ENCODE measurements around the gene SMIM31. TPM values are rescaled to one million over a fixed set of nuclear protein-coding genes. Genes with fewer than 3 reads are reported as not detected.

SMIM31 gene
- 0.16 to 0.25 TPM (median 0.22 TPM) in 3 of 5 replicates, not detected in the others for total RNA-seq (2022; extraction: Qiagen RNA extraction)

GRCh38 chr4:164753873-164754488 is at the start of gene SMIM31:
TSS of gene SMIM31 (plus strand) at chr4:164754131. CDS start at chr4:164770444, 16,313 bp downstream.

Other genes starting within 250 kb of the SMIM31 start
- gene APELA, start 123.0 kb downstream of the SMIM31 start, total RNA-seq (2022; extraction: Qiagen RNA extraction) = not detected in 5 replicates
- not detected in 5 replicates for gene TRIM61, start 223.5 kb downstream of the SMIM31 start, total RNA-seq (2022; extraction: Qiagen RNA extraction)

Data from A549 treated with Hydrocortisone at 1 μM for 4 hours (cell line).